Sigmoid colon (tissue), 4 donors: Measurements from ENCODE around the gene SOBP.

Experiments
- EP300 ChIP-seq, 4 donors: sonication (generic); formaldehyde crosslinking; IDR thresholded peaks; one replicate each; pipeline ENCODE4 v1.6.1; 2017; ENCODE audit warnings: antibody characterized with exemption in 4 of 4
- TF ChIP-seq, protein P1 (sequence below), 4 experiments: fragments of 450-650 bp in 3 of 4; fragments of 200-600 bp in 1 of 4; IDR thresholded peaks; one replicate each; pipeline ENCODE4 v1.5.1; 2016 to 2019; ENCODE audit warnings: antibody characterized with exemption in 4 of 4, mild to moderate bottlenecking in 3 of 4, moderate library complexity in 2 of 4

DNA sequence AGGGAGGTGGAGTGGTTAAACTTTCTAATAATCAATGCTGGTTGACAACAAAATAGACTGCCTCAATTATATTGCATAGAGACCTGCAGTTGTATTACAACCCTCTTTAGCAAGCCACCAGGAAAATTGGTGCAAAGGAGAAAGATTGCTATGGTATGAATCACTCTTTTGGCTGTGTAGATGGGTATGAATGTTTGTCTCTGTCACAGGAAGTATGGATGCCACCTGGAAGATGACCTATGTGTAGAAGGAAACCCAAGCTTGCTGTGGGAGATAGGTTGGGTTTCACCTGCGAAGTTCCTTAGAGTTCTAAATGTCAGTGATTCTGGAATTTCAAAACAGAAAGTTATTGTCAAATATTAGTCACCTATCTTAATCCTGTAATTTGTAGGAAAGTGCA, 134.6 kb downstream of the SOBP start:
- TF ChIP-seq EP300 (IDR thresholded peaks at IDR 0.05), result no peak
- TF ChIP-seq, protein P1, sequence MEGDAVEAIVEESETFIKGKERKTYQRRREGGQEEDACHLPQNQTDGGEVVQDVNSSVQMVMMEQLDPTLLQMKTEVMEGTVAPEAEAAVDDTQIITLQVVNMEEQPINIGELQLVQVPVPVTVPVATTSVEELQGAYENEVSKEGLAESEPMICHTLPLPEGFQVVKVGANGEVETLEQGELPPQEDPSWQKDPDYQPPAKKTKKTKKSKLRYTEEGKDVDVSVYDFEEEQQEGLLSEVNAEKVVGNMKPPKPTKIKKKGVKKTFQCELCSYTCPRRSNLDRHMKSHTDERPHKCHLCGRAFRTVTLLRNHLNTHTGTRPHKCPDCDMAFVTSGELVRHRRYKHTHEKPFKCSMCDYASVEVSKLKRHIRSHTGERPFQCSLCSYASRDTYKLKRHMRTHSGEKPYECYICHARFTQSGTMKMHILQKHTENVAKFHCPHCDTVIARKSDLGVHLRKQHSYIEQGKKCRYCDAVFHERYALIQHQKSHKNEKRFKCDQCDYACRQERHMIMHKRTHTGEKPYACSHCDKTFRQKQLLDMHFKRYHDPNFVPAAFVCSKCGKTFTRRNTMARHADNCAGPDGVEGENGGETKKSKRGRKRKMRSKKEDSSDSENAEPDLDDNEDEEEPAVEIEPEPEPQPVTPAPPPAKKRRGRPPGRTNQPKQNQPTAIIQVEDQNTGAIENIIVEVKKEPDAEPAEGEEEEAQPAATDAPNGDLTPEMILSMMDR (IDR thresholded peaks at IDR 0.05), result no peak
